OCI-LY7 (cell line): ENCODE results near the gene DOCK4. TPM values are rescaled to one million over a fixed set of nuclear protein-coding genes. Genes with fewer than 3 reads are reported as not detected.

Experiments
- BruUV-seq: library from RNA; stranded (reverse); fragments of 400-500 nt; replicated peaks from 2 replicates; lab custom pipeline; 2021; lab: Mats Ljungman, UMichigan
- CTCF ChIA-PET: fragments of 300-600 bp; sonication (Branson Sonifier 250); formaldehyde crosslinking; loops from one replicate; lab custom pipeline; 2022; ENCODE audit warnings: antibody characterized with exemption; ENCODE audit not compliant: unreplicated experiment; lab: Charles Lee
- POLR2A ChIA-PET: fragments of 300-600 bp; sonication (Branson Sonifier 250); formaldehyde crosslinking; loops from one replicate; lab custom pipeline; 2022; ENCODE audit warnings: antibody characterized with exemption; lab: Charles Lee
- DNase-seq: peaks from one replicate; pipeline ENCODE4 v3.0.0-alpha.2; 2015; ENCODE audit warnings: low spot score
- H2AFZ ChIP-seq: fragments of 200-600 bp; sonication (generic), shearing (Covaris generic); 2 replicates; pipeline ENCODE4 v1.6.1; 2014; ENCODE audit warnings: mild to moderate bottlenecking, antibody characterized with exemption, low read length, moderate library complexity
- H3K27ac ChIP-seq: fragments of 200-600 bp; sonication (generic); 2 replicates; pipeline ENCODE4 v1.5.1; 2014; ENCODE audit warnings: mixed run types, low read depth, mild to moderate bottlenecking, moderate library complexity, low read length, inconsistent platforms; ENCODE audit not compliant: poor library complexity, severe bottlenecking
- H3K36me3 ChIP-seq: fragments of 200-600 bp; sonication (generic); 2 replicates; pipeline ENCODE4 v1.6.1; 2014; ENCODE audit warnings: mild to moderate bottlenecking, antibody characterized with exemption, low read length, moderate library complexity, mixed read lengths; ENCODE audit not compliant: insufficient read depth
- H3K4me1 ChIP-seq: fragments of 200-600 bp; sonication (generic); 2 replicates; pipeline ENCODE4 v1.5.1; 2014; ENCODE audit warnings: mild to moderate bottlenecking, low read length; ENCODE audit not compliant: insufficient read depth, poor library complexity, severe bottlenecking
- H3K4me2 ChIP-seq: fragments of 200-600 bp; sonication (generic); 2 replicates; pipeline ENCODE4 v1.6.1; 2014; ENCODE audit warnings: mild to moderate bottlenecking, low read length
- H3K4me3 ChIP-seq: fragments of 200-600 bp; sonication (generic); 2 replicates; pipeline ENCODE4 v1.5.1; 2014; ENCODE audit warnings: mild to moderate bottlenecking, low read depth, low read length; ENCODE audit not compliant: poor library complexity, severe bottlenecking
- H3K79me2 ChIP-seq: fragments of 200-600 bp; sonication (generic); 2 replicates; pipeline ENCODE4 v1.6.1; 2016; ENCODE audit warnings: low read depth, mild to moderate bottlenecking, low read length, moderate library complexity, mixed read lengths; ENCODE audit not compliant: insufficient read depth
- H3K9me2 ChIP-seq: fragments of 200-600 bp; sonication (generic); 2 replicates; pipeline ENCODE4 v1.6.1; 2016; ENCODE audit warnings: mild to moderate bottlenecking, low read length, mixed read lengths; ENCODE audit not compliant: insufficient read depth
- H3K9me3 ChIP-seq: fragments of 200-600 bp; sonication (generic); 2 replicates; pipeline ENCODE4 v1.6.1; 2014; ENCODE audit warnings: mild to moderate bottlenecking, mixed run types, low read length, mixed read lengths
- H4K20me1 ChIP-seq: fragments of 200-600 bp; sonication (generic); 2 replicates; pipeline ENCODE4 v1.6.1; 2014; ENCODE audit warnings: mild to moderate bottlenecking, antibody characterized with exemption, low read length, moderate library complexity, mixed read lengths; ENCODE audit not compliant: insufficient read depth
- EZH2phosphoT487 ChIP-seq: fragments of 200-600 bp; sonication (generic); IDR thresholded peaks from 2 replicates; pipeline ENCODE4 v1.6.1; 2018; ENCODE audit warnings: low read depth, borderline replicate concordance, mild to moderate bottlenecking, mixed run types, antibody characterized with exemption, low read length, moderate library complexity, mixed read lengths
- intact Hi-C: fragments of 100-400 bp; cut with micrococcal nuclease; formaldehyde crosslinking; loops from one replicate; pipeline ENCODE4 v1.10.0; 2022; ENCODE audit not compliant: unreplicated experiment
- total RNA-seq, 2 experiments: library from RNA; depleted of rRNA in 1 of 2; stranded (reverse); fragments of >200 nt in 1 of 2; shearing (Covaris generic) in 1 of 2; gene quantifications; 2 replicates each; pipeline ENCODE4 v1.2.3, GENCODE V29; 2014 to 2022
- TF ChIP-seq, protein P1 (sequence below): fragments of 200-600 bp; sonication (generic); conservative IDR thresholded peaks from 2 replicates; pipeline ENCODE4 v1.5.1; 2014; ENCODE audit warnings: mild to moderate bottlenecking, antibody characterized with exemption, low read length, moderate library complexity, mixed read lengths

The DOCK4 gene
- total RNA-seq, 2 experiments from 2014 or later: 0.91 to 4.9 TPM

- Histone ChIP-seq H3K4me3 (no peak overlapping the region), H3K9me3 (no peaks in the 10 kb centered on the region), H3K36me3 (no peaks in the 10 kb centered on the region), H3K9me2 (no peaks in the 10 kb centered on the region), H3K79me2 (no peaks in the 10 kb centered on the region), H3K27ac (no peak overlapping the region), H3K4me2 (no peak overlapping the region), H3K4me1 (no peaks in the 10 kb centered on the region), H2AFZ (no peak overlapping the region), H4K20me1 (no peaks in the 10 kb centered on the region)
- POLR2A ChIA-PET: no interaction called here
- CTCF ChIA-PET: interaction anchor here (0.6 kb wide), 1 partner anchor 8 kb away, joined by 3 read pairs; no protein-coding TSS in a partner anchor
- intact Hi-C loops: loop anchor here (5.0 to 10.0 kb wide), 2 partner anchors 668 to 1680 kb away; no protein-coding TSS in a partner anchor
- DNase-seq: no peak
- no peak for TF ChIP-seq EZH2phosphoT487
- TF ChIP-seq, protein P1, sequence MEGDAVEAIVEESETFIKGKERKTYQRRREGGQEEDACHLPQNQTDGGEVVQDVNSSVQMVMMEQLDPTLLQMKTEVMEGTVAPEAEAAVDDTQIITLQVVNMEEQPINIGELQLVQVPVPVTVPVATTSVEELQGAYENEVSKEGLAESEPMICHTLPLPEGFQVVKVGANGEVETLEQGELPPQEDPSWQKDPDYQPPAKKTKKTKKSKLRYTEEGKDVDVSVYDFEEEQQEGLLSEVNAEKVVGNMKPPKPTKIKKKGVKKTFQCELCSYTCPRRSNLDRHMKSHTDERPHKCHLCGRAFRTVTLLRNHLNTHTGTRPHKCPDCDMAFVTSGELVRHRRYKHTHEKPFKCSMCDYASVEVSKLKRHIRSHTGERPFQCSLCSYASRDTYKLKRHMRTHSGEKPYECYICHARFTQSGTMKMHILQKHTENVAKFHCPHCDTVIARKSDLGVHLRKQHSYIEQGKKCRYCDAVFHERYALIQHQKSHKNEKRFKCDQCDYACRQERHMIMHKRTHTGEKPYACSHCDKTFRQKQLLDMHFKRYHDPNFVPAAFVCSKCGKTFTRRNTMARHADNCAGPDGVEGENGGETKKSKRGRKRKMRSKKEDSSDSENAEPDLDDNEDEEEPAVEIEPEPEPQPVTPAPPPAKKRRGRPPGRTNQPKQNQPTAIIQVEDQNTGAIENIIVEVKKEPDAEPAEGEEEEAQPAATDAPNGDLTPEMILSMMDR: no peak
- no TSS peak for BruUV-seq
These were observed 461.6 kb downstream of the DOCK4 start for GRCh38 chr7:111744501-111745155.

DNA sequence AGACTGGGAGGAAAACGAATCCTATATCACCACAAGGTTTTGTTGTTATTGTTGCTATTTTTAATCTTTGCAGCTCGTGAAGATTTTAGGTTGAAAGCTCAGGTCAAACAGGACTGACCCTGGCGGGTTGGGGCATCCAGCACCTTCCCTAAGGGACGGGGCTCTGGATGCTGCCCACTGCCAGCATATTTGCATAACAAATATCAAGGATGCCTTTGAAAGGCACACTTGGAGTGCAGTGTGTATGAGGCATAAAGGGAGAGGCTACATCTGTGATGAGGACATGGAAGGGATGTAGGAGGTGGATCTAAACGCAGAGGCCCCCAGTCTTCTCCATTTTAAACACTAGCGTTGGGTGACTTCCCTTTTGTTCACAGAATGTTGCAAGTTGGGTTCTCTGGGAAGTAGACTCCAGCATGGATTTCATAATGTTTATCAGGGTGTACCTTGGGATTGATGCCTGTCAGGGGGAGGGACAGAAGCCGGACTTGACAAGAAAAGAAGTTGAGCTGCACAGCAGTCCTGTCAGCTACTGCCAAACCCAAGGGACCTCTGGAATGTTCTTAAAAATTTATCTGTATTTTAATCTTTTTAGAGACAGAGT, 462.9 kb downstream of the DOCK4 start:
- no peak for DNase-seq
- Histone ChIP-seq H3K9me3 (no peaks in the 10 kb centered on the region), H3K4me3 (no peak overlapping the region), H3K9me2 (no peaks in the 10 kb centered on the region), H3K27ac (no peak overlapping the region), H3K4me1 (no peaks in the 10 kb centered on the region), H4K20me1 (no peaks in the 10 kb centered on the region), H2AFZ (no peak overlapping the region), H3K79me2 (no peaks in the 10 kb centered on the region), H3K36me3 (no peaks in the 10 kb centered on the region), H3K4me2 (no peak overlapping the region)
- intact Hi-C loops: loop anchor here (5.0 to 10.0 kb wide), 2 partner anchors 669 to 1681 kb away; no protein-coding TSS in a partner anchor
- ChIA-PET POLR2A (interaction anchor here (0.6 to 0.7 kb wide), 2 partner anchors 677 to 756 kb away, joined by 3 read pairs; no protein-coding TSS in a partner anchor), CTCF (no interaction called here)
- TF ChIP-seq, protein P1: no peak
- no peak for TF ChIP-seq EZH2phosphoT487
- no TSS peak for BruUV-seq
